ENCODE data around the gene ENTPD5. TPM values are rescaled to one million over a fixed set of nuclear protein-coding genes. Genes with fewer than 3 reads are reported as not detected.
A peak's percentile ranks its signal among the peaks of the same experiment; 100 is the strongest.

ENTPD5 gene
- total RNA-seq, 1 experiment from 2014 or later = 10.6 TPM

- no peak for TF ChIP-seq ATF2 (CRISPR knock-in tag; IDR thresholded peaks at IDR 0.05; ENCODE audit: borderline replicate concordance, low read depth)
- TF ChIP-seq, protein P1, sequence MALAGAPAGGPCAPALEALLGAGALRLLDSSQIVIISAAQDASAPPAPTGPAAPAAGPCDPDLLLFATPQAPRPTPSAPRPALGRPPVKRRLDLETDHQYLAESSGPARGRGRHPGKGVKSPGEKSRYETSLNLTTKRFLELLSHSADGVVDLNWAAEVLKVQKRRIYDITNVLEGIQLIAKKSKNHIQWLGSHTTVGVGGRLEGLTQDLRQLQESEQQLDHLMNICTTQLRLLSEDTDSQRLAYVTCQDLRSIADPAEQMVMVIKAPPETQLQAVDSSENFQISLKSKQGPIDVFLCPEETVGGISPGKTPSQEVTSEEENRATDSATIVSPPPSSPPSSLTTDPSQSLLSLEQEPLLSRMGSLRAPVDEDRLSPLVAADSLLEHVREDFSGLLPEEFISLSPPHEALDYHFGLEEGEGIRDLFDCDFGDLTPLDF (CRISPR knock-in tag; IDR thresholded peaks at IDR 0.05) = no peak
- no peak for TF ChIP-seq PRRX2 (CRISPR knock-in tag; IDR thresholded peaks at IDR 0.05)
- TF ChIP-seq CREB1 (CRISPR knock-in tag; IDR thresholded peaks at IDR 0.05) = no peak
- no peak for TF ChIP-seq CREM (CRISPR knock-in tag; IDR thresholded peaks at IDR 0.05)
- TF ChIP-seq ZNF512 (CRISPR knock-in tag; IDR thresholded peaks at IDR 0.05; ENCODE audit: borderline replicate concordance) = no peak
- TF ChIP-seq ZBTB21 (CRISPR knock-in tag; IDR thresholded peaks at IDR 0.05; ENCODE audit: borderline replicate concordance) = no peak
- no peak for TF ChIP-seq MYBL2 (CRISPR knock-in tag; IDR thresholded peaks at IDR 0.05)
- no peak for TF ChIP-seq OVOL2 (CRISPR knock-in tag; IDR thresholded peaks at IDR 0.05; ENCODE audit: borderline replicate concordance)
- no peak for TF ChIP-seq KAT7 (CRISPR knock-in tag; IDR thresholded peaks at IDR 0.05; ENCODE audit: borderline replicate concordance)
- TF ChIP-seq TEAD4 (CRISPR knock-in tag; IDR thresholded peaks at IDR 0.05) = no peak
- TF ChIP-seq EMX1 (CRISPR knock-in tag; IDR thresholded peaks at IDR 0.05) = no peak
Measured at GRCh38 chr14:73955674-73956073, 63.4 kb downstream of the ENTPD5 start (continued).

DNA sequence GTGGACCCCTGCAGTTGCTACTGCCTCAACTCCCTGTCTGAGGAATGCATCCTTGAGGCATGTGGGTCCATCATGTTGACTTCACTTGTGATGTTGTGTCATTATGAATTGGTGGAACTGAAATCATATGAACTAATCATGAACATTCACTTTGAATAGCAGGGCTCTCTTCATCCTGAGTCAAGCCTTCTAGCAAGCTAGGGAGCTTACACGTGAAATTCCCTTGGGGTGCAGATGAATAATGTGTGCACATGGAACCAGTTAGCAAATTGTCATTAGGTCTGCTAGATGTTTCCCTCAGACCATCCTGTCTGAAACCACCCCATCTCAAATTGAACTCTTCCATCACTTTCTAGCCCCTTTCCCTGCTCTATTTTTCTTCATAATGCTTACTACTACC, 65.4 kb downstream of the ENTPD5 start:
- POLR2A ChIA-PET = no interaction called here
- ATAC-seq (no peak), DNase-seq (ENCODE audit: low spot score) (no peak)
- Mint-ChIP-seq H3K9me3 (no peaks in the 10 kb centered on the region), H3K36me3 (peaks cover 9% of the 10 kb centered on the region), H3K4me1 (peaks cover 6% of the 10 kb centered on the region), H3K4me3 (no peak overlapping the region), H3K27ac (no peak overlapping the region), H3K27me3 (ENCODE audit: low read depth) (no peaks in the 10 kb centered on the region)
- CTCF ChIA-PET = no interaction called here
- TF ChIP-seq ZNF423 (CRISPR knock-in tag; IDR thresholded peaks at IDR 0.05) = no peak

GRCh38 chr14:73949752-73950734, 69.0 kb downstream of the ENTPD5 start, which contains the start of the genes COQ6 and FAM161B:
Gene COQ6 (plus strand): TSS chr14:73950302. CDS start chr14:73950333, 31 bp downstream.
Gene FAM161B (minus strand): TSS chr14:73950094. CDS start chr14:73950026, 68 bp downstream.
- no peaks in the 10 kb centered on the region for H3K9me3 Mint-ChIP-seq
- ChIA-PET CTCF (interaction anchor here (0.6 to 1.3 kb wide), 5 partner anchors 9 to 221 kb away, joined by 3 to 9 read pairs (median 4); partner anchors contain the start of gene PTGR2), POLR2A (interaction anchor here (0.7 to 1.0 kb wide), 2 partner anchors 63 to 110 kb away, joined by 3 to 4 read pairs; partner anchors contain the start of gene ZNF410)
- ATAC-seq = peak; percentile 94
- H3K4me3 Mint-ChIP-seq = peak within 1 kb of the TSS; percentile 88
- DNase-seq (ENCODE audit: low spot score) = peak; percentile 90
- peak within 1 kb of the TSS; percentile 90 for H3K27ac Mint-ChIP-seq
- H3K27me3 Mint-ChIP-seq (ENCODE audit: low read depth) = peaks cover 18% of the 10 kb centered on the region; the same call in 1 of the 2 replicates
- peaks cover 6% of the 10 kb centered on the region for H3K4me1 Mint-ChIP-seq
- H3K36me3 Mint-ChIP-seq = peaks cover 7% of the 10 kb centered on the region
- TF ChIP-seq ZNF232 (CRISPR knock-in tag; IDR thresholded peaks at IDR 0.05) (0 out of 2 replicates have a peak, but pooled peaks have one; percentile 66), AR (CRISPR knock-in tag; IDR thresholded peaks at IDR 0.05) (no peak), FOXJ3 (CRISPR knock-in tag; IDR thresholded peaks at IDR 0.05; ENCODE audit: borderline replicate concordance) (no peak), ZNF219 (CRISPR knock-in tag; IDR thresholded peaks at IDR 0.05; ENCODE audit: borderline replicate concordance) (no peak), OVOL2 (CRISPR knock-in tag; IDR thresholded peaks at IDR 0.05; ENCODE audit: borderline replicate concordance) (no peak), MXD4 (CRISPR knock-in tag; IDR thresholded peaks at IDR 0.05; ENCODE audit: borderline replicate concordance) (no peak)
- TF ChIP-seq, protein P2, sequence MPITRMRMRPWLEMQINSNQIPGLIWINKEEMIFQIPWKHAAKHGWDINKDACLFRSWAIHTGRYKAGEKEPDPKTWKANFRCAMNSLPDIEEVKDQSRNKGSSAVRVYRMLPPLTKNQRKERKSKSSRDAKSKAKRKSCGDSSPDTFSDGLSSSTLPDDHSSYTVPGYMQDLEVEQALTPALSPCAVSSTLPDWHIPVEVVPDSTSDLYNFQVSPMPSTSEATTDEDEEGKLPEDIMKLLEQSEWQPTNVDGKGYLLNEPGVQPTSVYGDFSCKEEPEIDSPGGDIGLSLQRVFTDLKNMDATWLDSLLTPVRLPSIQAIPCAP (CRISPR knock-in tag; IDR thresholded peaks at IDR 0.05) = no peak; the same call in 1 of the 2 replicates
- TF ChIP-seq, protein P3, sequence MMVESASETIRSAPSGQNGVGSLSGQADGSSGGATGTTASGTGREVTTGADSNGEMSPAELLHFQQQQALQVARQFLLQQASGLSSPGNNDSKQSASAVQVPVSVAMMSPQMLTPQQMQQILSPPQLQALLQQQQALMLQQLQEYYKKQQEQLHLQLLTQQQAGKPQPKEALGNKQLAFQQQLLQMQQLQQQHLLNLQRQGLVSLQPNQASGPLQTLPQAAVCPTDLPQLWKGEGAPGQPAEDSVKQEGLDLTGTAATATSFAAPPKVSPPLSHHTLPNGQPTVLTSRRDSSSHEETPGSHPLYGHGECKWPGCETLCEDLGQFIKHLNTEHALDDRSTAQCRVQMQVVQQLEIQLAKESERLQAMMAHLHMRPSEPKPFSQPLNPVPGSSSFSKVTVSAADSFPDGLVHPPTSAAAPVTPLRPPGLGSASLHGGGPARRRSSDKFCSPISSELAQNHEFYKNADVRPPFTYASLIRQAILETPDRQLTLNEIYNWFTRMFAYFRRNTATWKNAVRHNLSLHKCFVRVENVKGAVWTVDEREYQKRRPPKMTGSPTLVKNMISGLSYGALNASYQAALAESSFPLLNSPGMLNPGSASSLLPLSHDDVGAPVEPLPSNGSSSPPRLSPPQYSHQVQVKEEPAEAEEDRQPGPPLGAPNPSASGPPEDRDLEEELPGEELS (CRISPR knock-in tag; IDR thresholded peaks at IDR 0.05) = peak; percentile 76

Data from WTC11 (cell line).